ENCODE data around the gene FAM193A. TPM values are rescaled to one million over a fixed set of nuclear protein-coding genes. Genes with fewer than 3 reads are reported as not detected.
"Not testable (repeated sequence)": the region's sequence is repeated elsewhere in the genome, so short reads cannot be mapped to it uniquely, and the experiment has no call there.

FAM193A gene
- total and polyA plus RNA-seq, 9 donors, result 12.9 to 24.2 (median 19.7) TPM

DNA sequence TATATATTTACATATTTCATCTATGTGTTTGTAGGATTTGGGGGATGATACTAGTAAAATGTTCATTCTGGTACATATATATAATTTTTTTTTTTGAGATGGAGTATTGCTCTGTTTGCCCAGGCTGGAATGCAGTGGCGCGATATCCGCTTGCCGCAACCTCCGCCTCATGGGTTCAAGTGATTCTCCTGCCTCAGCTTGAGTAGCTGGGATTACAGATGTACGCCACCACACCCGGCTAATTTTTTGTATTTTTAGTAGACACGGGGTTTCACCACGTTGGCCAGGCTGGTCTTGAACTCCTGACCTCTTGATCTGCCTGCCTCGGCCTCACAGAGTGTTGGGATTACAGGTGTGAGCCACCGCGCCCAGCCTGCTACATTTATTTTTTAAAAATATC lies 55.6 kb downstream of the FAM193A start:
- not testable (repeated sequence) for H3K27ac ChIP-seq (ENCODE audit: low read length); H3K9me3 ChIP-seq (replicated peaks; ENCODE audit: control insufficient read depth, low read depth, low read length); H3K4me3 ChIP-seq (ENCODE audit: low read length); H3K27me3 ChIP-seq (ENCODE audit: control insufficient read depth, insufficient read depth, low read length); DNase-seq; H3K36me3 ChIP-seq (ENCODE audit: control insufficient read depth, insufficient read depth, low read length)
- 93% methylated on average over 9 of the region's 12 CpGs for WGBS (ENCODE audit: insufficient coverage)
- peaks cover 26% of the 10 kb centered on the region for H3K4me1 ChIP-seq (ENCODE audit: control insufficient read depth, insufficient read depth, low read length)

DNA sequence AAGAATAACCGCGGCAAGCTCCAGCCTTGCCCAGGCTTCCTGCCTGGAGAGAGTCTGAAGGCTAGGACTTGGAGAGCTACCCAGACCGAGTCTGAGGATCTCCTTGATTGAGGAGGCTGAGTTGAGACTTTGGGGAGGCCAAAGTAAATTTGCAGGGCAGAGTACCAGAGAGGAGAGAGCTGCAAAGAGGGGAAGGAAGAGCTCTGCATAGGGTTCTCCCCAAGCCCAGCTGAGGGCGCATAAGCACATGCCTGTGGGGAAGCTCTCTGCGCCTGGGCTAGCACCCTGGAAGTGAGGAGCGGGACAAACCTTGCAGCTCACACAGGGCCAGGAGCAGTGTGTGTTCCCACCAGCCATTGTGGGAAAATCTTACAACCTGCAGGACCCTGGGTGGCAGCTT lies 56.1 kb downstream of the FAM193A start:
- Histone ChIP-seq H3K9me3 (replicated peaks; ENCODE audit: control insufficient read depth, low read depth, low read length) (no peaks in the 10 kb centered on the region), H3K27me3 (ENCODE audit: control insufficient read depth, insufficient read depth, low read length) (no peaks in the 10 kb centered on the region), H3K36me3 (ENCODE audit: control insufficient read depth, insufficient read depth, low read length) (peaks cover 8% of the 10 kb centered on the region), H3K27ac (ENCODE audit: low read length) (no peak overlapping the region), H3K4me3 (ENCODE audit: low read length) (no peak overlapping the region), H3K4me1 (ENCODE audit: control insufficient read depth, insufficient read depth, low read length) (peaks cover 24% of the 10 kb centered on the region)
- no peak for DNase-seq
- 61% methylated on average over 6 of the region's 6 CpGs for WGBS (ENCODE audit: insufficient coverage)

DNA sequence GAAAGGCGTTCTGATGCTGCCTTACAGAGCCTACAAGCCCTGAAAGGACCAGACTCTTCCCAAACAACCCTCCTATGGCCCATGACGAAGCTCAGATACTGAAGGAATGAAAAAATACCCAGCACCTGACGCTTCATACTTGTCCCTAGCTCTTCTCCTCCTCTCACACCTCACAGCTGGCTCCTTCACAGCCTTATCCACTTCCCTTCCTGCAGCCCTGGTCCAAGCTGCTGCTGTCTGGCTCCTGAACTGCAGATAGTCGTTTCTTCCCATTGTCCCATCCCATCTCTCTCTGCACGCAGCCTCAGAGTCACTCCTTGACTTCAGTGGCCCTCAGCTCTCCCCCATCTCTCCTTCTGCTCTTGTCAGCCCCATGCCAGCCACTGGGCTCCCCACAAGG lies 56.6 kb downstream of the FAM193A start:
- 52% methylated on average over 5 of the region's 5 CpGs for WGBS (ENCODE audit: insufficient coverage)
- no peaks in the 10 kb centered on the region for H3K27me3 ChIP-seq (ENCODE audit: control insufficient read depth, insufficient read depth, low read length)
- DNase-seq, result no peak
- H3K36me3 ChIP-seq (ENCODE audit: control insufficient read depth, insufficient read depth, low read length), result peaks cover 8% of the 10 kb centered on the region
- H3K27ac ChIP-seq (ENCODE audit: low read length), result no peak overlapping the region
- no peaks in the 10 kb centered on the region for H3K9me3 ChIP-seq (replicated peaks; ENCODE audit: control insufficient read depth, low read depth, low read length)
- H3K4me3 ChIP-seq (ENCODE audit: low read length), result no peak overlapping the region
- H3K4me1 ChIP-seq (ENCODE audit: control insufficient read depth, insufficient read depth, low read length), result peaks cover 25% of the 10 kb centered on the region

DNA sequence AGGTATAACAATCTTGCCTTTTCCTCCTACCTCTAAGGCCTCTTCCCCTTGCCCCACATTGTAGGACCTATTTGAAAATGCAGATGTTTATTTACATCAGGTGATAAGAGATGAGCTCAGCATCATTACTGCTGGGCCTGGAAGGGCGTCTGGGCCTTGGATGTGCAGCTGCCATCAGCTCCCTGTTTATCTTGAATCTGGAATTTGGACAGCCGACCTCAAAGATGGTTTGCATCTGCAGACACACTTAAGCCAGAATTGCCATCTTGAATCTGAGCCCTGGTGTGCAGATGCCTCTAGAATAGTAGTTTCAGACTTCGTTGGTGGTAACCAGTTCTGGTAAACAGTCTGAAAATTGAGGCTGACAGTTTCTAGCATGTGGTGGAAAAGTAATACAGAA lies 59.0 kb downstream of the FAM193A start:
- Histone ChIP-seq H3K4me1 (ENCODE audit: control insufficient read depth, insufficient read depth, low read length) (peaks cover 32% of the 10 kb centered on the region), H3K27ac (ENCODE audit: low read length) (no peak overlapping the region), H3K27me3 (ENCODE audit: control insufficient read depth, insufficient read depth, low read length) (no peaks in the 10 kb centered on the region), H3K4me3 (ENCODE audit: low read length) (no peak overlapping the region), H3K9me3 (replicated peaks; ENCODE audit: control insufficient read depth, low read depth, low read length) (no peaks in the 10 kb centered on the region), H3K36me3 (ENCODE audit: control insufficient read depth, insufficient read depth, low read length) (peaks cover 13% of the 10 kb centered on the region)
- 45% methylated on average over 3 of the region's 3 CpGs for WGBS (ENCODE audit: insufficient coverage)
- DNase-seq, result no peak

GRCh38 chr4:2595952-2596552 lies 59.6 kb downstream of the FAM193A start:
- no peaks in the 10 kb centered on the region for H3K9me3 ChIP-seq (replicated peaks; ENCODE audit: control insufficient read depth, low read depth, low read length)
- DNase-seq, result no peak
- no peaks in the 10 kb centered on the region for H3K27me3 ChIP-seq (ENCODE audit: control insufficient read depth, insufficient read depth, low read length)
- H3K4me1 ChIP-seq (ENCODE audit: control insufficient read depth, insufficient read depth, low read length), result peaks cover 32% of the 10 kb centered on the region
- peaks cover 15% of the 10 kb centered on the region for H3K36me3 ChIP-seq (ENCODE audit: control insufficient read depth, insufficient read depth, low read length)
- H3K27ac ChIP-seq (ENCODE audit: low read length), result no peak overlapping the region
- no peak overlapping the region for H3K4me3 ChIP-seq (ENCODE audit: low read length)
- 55% methylated on average over 7 of the region's 11 CpGs for WGBS (ENCODE audit: insufficient coverage)

DNA sequence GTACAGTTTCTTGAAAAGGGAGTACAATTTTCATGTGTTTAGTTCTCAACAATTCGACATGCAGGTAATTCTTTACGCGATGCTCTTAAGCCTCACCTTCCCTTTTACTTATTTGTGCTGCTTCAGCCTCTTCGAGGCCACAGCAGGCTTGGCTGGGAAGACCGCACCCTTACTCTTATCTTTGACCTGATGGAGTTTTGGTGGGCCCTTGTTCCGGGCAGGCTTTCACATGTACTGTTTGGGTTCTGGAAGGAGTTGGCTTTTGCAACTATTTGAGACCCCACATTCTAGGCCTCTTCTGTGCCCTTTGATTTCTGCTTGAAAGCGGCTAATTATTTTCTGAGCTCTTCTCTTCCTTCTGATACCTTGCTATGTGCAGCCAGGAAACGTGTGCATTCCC lies 60.2 kb downstream of the FAM193A start:
- Histone ChIP-seq H3K4me3 (ENCODE audit: low read length) (no peak overlapping the region), H3K4me1 (ENCODE audit: control insufficient read depth, insufficient read depth, low read length) (peaks cover 32% of the 10 kb centered on the region), H3K27ac (ENCODE audit: low read length) (no peak overlapping the region), H3K36me3 (ENCODE audit: control insufficient read depth, insufficient read depth, low read length) (peaks cover 18% of the 10 kb centered on the region), H3K27me3 (ENCODE audit: control insufficient read depth, insufficient read depth, low read length) (no peaks in the 10 kb centered on the region), H3K9me3 (replicated peaks; ENCODE audit: control insufficient read depth, low read depth, low read length) (no peaks in the 10 kb centered on the region)
- no peak for DNase-seq
- 22% methylated on average over 2 of the region's 8 CpGs for WGBS (ENCODE audit: insufficient coverage)

DNA sequence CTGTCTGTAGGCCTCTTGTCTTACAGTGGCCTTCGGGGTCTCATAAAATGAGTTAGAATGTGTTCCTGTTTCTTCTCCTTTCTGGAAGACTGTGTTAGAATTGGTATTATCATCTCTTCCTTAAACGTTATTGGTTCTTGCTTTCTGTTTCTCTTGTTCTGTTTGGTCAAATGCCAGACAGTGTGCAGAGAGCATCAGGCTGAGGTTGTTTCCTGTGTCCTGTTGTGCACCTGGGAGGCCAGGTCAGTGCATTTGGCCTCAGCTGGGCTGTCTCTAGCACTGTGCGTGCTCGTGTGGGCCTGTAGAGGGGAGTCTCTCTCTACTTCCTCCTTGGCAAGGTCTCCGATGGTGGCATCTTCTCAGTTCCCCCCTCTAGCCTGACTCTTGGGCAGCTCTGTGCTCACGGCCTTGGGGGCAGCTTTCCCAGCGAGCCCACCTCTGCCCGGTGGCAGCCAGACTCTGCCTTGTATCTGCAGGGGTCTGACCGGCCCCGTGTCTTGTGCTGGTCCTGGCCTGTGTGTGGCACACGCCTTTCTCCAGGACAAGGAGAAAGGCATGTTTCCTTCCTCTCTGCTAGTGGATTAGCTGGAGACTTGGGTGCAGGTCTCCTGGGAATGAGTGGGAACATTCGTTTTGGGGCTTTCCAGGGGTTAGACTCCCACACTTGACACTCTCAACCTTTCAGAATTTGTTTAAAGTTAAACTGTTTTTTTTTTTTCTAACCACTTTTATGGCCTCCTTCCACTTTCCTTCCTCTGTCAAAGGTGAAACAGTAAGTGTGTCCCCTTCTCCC lies 62.3 kb downstream of the FAM193A start:
- no peaks in the 10 kb centered on the region for H3K27me3 ChIP-seq (ENCODE audit: control insufficient read depth, insufficient read depth, low read length)
- WGBS (ENCODE audit: insufficient coverage), result 13% methylated on average over 5 of the region's 12 CpGs
- H3K36me3 ChIP-seq (ENCODE audit: control insufficient read depth, insufficient read depth, low read length), result peaks cover 18% of the 10 kb centered on the region
- H3K4me1 ChIP-seq (ENCODE audit: control insufficient read depth, insufficient read depth, low read length), result peaks cover 26% of the 10 kb centered on the region
- H3K4me3 ChIP-seq (ENCODE audit: low read length), result no peak overlapping the region
- peak overlapping the region; percentile 65 for H3K27ac ChIP-seq (ENCODE audit: low read length)
- peak; percentile 83 for DNase-seq
- H3K9me3 ChIP-seq (replicated peaks; ENCODE audit: control insufficient read depth, low read depth, low read length), result no peaks in the 10 kb centered on the region

GRCh38 chr4:2599304-2599654 lies 62.8 kb downstream of the FAM193A start:
- 43% methylated on average over 5 of the region's 6 CpGs for WGBS (ENCODE audit: insufficient coverage)
- Histone ChIP-seq H3K27me3 (ENCODE audit: control insufficient read depth, insufficient read depth, low read length) (no peaks in the 10 kb centered on the region), H3K4me1 (ENCODE audit: control insufficient read depth, insufficient read depth, low read length) (peaks cover 26% of the 10 kb centered on the region), H3K36me3 (ENCODE audit: control insufficient read depth, insufficient read depth, low read length) (peaks cover 18% of the 10 kb centered on the region), H3K9me3 (replicated peaks; ENCODE audit: control insufficient read depth, low read depth, low read length) (no peaks in the 10 kb centered on the region), H3K27ac (ENCODE audit: low read length) (no peak overlapping the region), H3K4me3 (ENCODE audit: low read length) (no peak overlapping the region)
- DNase-seq, result no peak

DNA sequence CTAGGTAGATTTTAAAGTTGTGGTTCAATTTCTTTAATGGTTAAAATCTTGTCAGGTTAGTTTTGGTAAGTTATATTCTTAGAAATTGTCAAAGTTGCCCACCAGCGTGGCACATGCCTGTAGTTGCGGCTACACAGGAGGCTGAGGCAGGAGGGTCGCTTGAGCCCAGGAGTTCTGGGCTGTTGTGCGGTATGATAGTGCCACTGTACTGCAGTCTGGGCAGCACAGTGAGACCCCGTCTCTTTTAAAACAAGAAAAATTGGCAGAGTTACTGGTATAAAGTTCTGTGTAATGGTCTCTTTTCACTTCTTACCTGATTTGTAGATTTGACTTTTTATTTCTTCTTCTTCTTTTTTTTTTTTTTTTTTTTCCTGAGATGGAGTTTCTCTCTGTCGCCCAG lies 64.4 kb downstream of the FAM193A start:
- no peak overlapping the region for H3K4me3 ChIP-seq (ENCODE audit: low read length)
- H3K27ac ChIP-seq (ENCODE audit: low read length), result no peak overlapping the region
- no peak for DNase-seq
- H3K36me3 ChIP-seq (ENCODE audit: control insufficient read depth, insufficient read depth, low read length), result peaks cover 18% of the 10 kb centered on the region
- H3K4me1 ChIP-seq (ENCODE audit: control insufficient read depth, insufficient read depth, low read length), result peaks cover 23% of the 10 kb centered on the region
- H3K27me3 ChIP-seq (ENCODE audit: control insufficient read depth, insufficient read depth, low read length), result no peaks in the 10 kb centered on the region
- no peaks in the 10 kb centered on the region for H3K9me3 ChIP-seq (replicated peaks; ENCODE audit: control insufficient read depth, low read depth, low read length)
- WGBS (ENCODE audit: insufficient coverage), result 94% methylated on average over 4 of the region's 6 CpGs

DNA sequence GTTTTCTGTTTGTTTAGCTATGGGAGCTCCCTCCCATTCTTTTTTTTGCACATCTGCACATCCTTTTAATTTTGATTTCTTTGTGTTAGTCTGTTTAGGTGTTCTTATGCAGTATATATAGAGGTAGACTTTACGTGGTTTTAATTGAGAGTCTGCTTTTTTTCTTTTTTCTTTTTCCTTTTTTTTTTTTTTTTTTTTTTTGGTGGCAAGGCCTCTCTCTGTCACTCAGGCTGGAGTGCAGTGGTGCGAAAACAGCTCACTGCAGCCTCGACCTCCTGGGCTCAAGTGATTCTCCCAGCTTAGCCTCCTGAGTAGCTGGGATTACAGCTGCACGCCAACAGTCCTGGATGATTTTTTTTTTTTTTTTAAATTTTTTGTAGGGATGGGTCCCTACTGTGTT lies 68.2 kb downstream of the FAM193A start:
- no peak for DNase-seq
- H3K27ac ChIP-seq (ENCODE audit: low read length), result no peak overlapping the region
- H3K4me3 ChIP-seq (ENCODE audit: low read length), result no peak overlapping the region
- 45% methylated on average over 2 of the region's 4 CpGs for WGBS (ENCODE audit: insufficient coverage)
- H3K9me3 ChIP-seq (replicated peaks; ENCODE audit: control insufficient read depth, low read depth, low read length), result no peaks in the 10 kb centered on the region
- H3K36me3 ChIP-seq (ENCODE audit: control insufficient read depth, insufficient read depth, low read length), result peaks cover 8% of the 10 kb centered on the region
- H3K27me3 ChIP-seq (ENCODE audit: control insufficient read depth, insufficient read depth, low read length), result no peaks in the 10 kb centered on the region
- H3K4me1 ChIP-seq (ENCODE audit: control insufficient read depth, insufficient read depth, low read length), result no peaks in the 10 kb centered on the region

All from muscle of leg (tissue), 11 donors.